H9 (cell line): ENCODE results near the gene FLNA. TPM values are rescaled to one million over a fixed set of nuclear protein-coding genes. Genes with fewer than 3 reads are reported as not detected.

Source experiments
- DNase-seq: peaks from one replicate; pipeline ENCODE4 v3.0.0-alpha.2; 2017
- H2AFZ ChIP-seq: one replicate; pipeline ENCODE4 v1.6.1; 2013; ENCODE audit warnings: mild to moderate bottlenecking, low read length, control low read depth, moderate library complexity
- H2AK5ac ChIP-seq: 2 replicates; pipeline ENCODE4 v1.6.1; 2013; ENCODE audit warnings: low read length, control low read depth, mixed read lengths; ENCODE audit not compliant: insufficient read length
- H2BK120ac ChIP-seq: one replicate; pipeline ENCODE4 v1.6.1; 2013; ENCODE audit warnings: low read depth, mild to moderate bottlenecking, low read length, control low read depth, inconsistent platforms; ENCODE audit not compliant: poor library complexity, severe bottlenecking
- H2BK12ac ChIP-seq: 2 replicates; pipeline ENCODE4 v1.6.1; 2013; ENCODE audit warnings: low read length, control low read depth, mixed read lengths, low read depth; ENCODE audit not compliant: insufficient read length
- H2BK15ac ChIP-seq: 2 replicates; pipeline ENCODE4 v1.6.1; 2013; ENCODE audit warnings: low read depth, low read length, control low read depth
- H2BK20ac ChIP-seq: one replicate; pipeline ENCODE4 v1.6.1; 2013; ENCODE audit warnings: low read depth, mild to moderate bottlenecking, low read length, control low read depth, inconsistent platforms; ENCODE audit not compliant: poor library complexity, severe bottlenecking
- H2BK5ac ChIP-seq: 2 replicates; pipeline ENCODE4 v1.6.1; 2013; ENCODE audit warnings: low read length, control low read depth, mixed read lengths; ENCODE audit not compliant: insufficient read length
- H3K14ac ChIP-seq: 2 replicates; pipeline ENCODE4 v1.6.1; 2013; ENCODE audit warnings: low read length, control low read depth; ENCODE audit not compliant: insufficient read depth
- H3K18ac ChIP-seq: 2 replicates; pipeline ENCODE4 v1.6.1; 2013; ENCODE audit warnings: low read depth, mild to moderate bottlenecking, mixed read lengths, low read length, control low read depth; ENCODE audit not compliant: insufficient read length
- H3K23ac ChIP-seq: 2 replicates; pipeline ENCODE4 v1.6.1; 2013; ENCODE audit warnings: low read length, control low read depth, mixed read lengths, low read depth; ENCODE audit not compliant: insufficient read length
- H3K23me2 ChIP-seq: 2 replicates; pipeline ENCODE4 v1.6.1; 2013; ENCODE audit warnings: low read depth, mild to moderate bottlenecking, mixed read lengths, low read length, control low read depth; ENCODE audit not compliant: insufficient read length, poor library complexity, severe bottlenecking
- H3K27ac ChIP-seq: 2 replicates; pipeline ENCODE4 v1.5.1; 2013; ENCODE audit warnings: low read length, control low read depth, mixed read lengths, low read depth; ENCODE audit not compliant: insufficient read length
- H3K27me3 ChIP-seq: 2 replicates; pipeline ENCODE4 v1.6.1; 2013; ENCODE audit warnings: low read length, control low read depth, inconsistent platforms; ENCODE audit not compliant: insufficient read depth
- H3K4ac ChIP-seq: 2 replicates; pipeline ENCODE4 v1.6.1; 2013; ENCODE audit warnings: low read depth, mild to moderate bottlenecking, control low read depth, inconsistent platforms, low read length, moderate library complexity
- H3K4me1 ChIP-seq: 2 replicates; pipeline ENCODE4 v1.6.1; 2013; ENCODE audit warnings: low read length, control low read depth, inconsistent platforms; ENCODE audit not compliant: insufficient read depth
- H3K4me2 ChIP-seq: 2 replicates; pipeline ENCODE4 v1.6.1; 2013; ENCODE audit warnings: low read length, control low read depth, mixed read lengths; ENCODE audit not compliant: insufficient read length, insufficient read depth
- H3K56ac ChIP-seq: 2 replicates; pipeline ENCODE4 v1.6.1; 2013; ENCODE audit warnings: low read depth, mild to moderate bottlenecking, mixed read lengths, low read length, control low read depth; ENCODE audit not compliant: insufficient read length
- H3K79me1 ChIP-seq: 2 replicates; pipeline ENCODE4 v1.6.1; 2013; ENCODE audit warnings: low read depth, mild to moderate bottlenecking, moderate library complexity, low read length, control low read depth, inconsistent platforms; ENCODE audit not compliant: insufficient read depth, poor library complexity, severe bottlenecking
- H3K79me2 ChIP-seq: 2 replicates; pipeline ENCODE4 v1.6.1; 2013; ENCODE audit warnings: low read length, control low read depth, inconsistent platforms; ENCODE audit not compliant: insufficient read depth
- H3K9ac ChIP-seq: 2 replicates; pipeline ENCODE4 v1.6.1; 2013; ENCODE audit warnings: low read length, control low read depth, mixed read lengths; ENCODE audit not compliant: insufficient read length; ENCODE audit errors: extremely low read depth
- H3K9me3 ChIP-seq: one replicate; pipeline ENCODE4 v1.6.1; 2013; ENCODE audit warnings: low read depth, low read length, inconsistent platforms; ENCODE audit not compliant: control insufficient read depth
- H3T11ph ChIP-seq: one replicate; pipeline ENCODE4 v1.6.1; 2013; ENCODE audit warnings: mild to moderate bottlenecking, low read length, control low read depth, inconsistent platforms
- H4K20me1 ChIP-seq: one replicate; pipeline ENCODE4 v1.6.1; 2013; ENCODE audit not compliant: control insufficient read depth, insufficient read length, insufficient read depth
- H4K5ac ChIP-seq: 2 replicates; pipeline ENCODE4 v1.6.1; 2013; ENCODE audit warnings: low read depth, mild to moderate bottlenecking, mixed read lengths, low read length, control low read depth; ENCODE audit not compliant: insufficient read length
- H4K8ac ChIP-seq: replicated peaks from 2 replicates; pipeline ENCODE4 v1.6.1; 2013; ENCODE audit warnings: low read length, control low read depth, mixed read lengths, low read depth; ENCODE audit not compliant: insufficient read length
- H4K91ac ChIP-seq: 2 replicates; pipeline ENCODE4 v1.6.1; 2013; ENCODE audit warnings: low read depth, mild to moderate bottlenecking, moderate library complexity, mixed read lengths, low read length, control low read depth; ENCODE audit not compliant: insufficient read length
- H3K27ac Mint-ChIP-seq, 3 experiments: 2 replicates in 2 of 3; 3 replicates in 1 of 3; pipeline ENCODE4 v1.8.0; 2020 to 2021; ENCODE audit warnings: mixed read lengths in 3 of 3, mild to moderate bottlenecking in 1 of 3, moderate library complexity in 1 of 3
- H3K27me3 Mint-ChIP-seq: 2 replicates; pipeline ENCODE4 v1.8.0; 2021; ENCODE audit warnings: low read depth, mild to moderate bottlenecking, moderate library complexity, mixed read lengths
- H3K36me3 Mint-ChIP-seq, 3 experiments: 2 replicates in 2 of 3; 3 replicates in 1 of 3; pipeline ENCODE4 v1.8.0; 2020 to 2021; ENCODE audit warnings: low read depth in 3 of 3, mixed read lengths in 3 of 3; ENCODE audit not compliant: insufficient read depth in 1 of 3
- H3K4me1 Mint-ChIP-seq, 2 experiments: 2 replicates each; pipeline ENCODE4 v1.8.0; 2020; ENCODE audit warnings: mixed read lengths in 2 of 2
- H3K4me3 Mint-ChIP-seq, 2 experiments: 2 replicates in 1 of 2; 3 replicates in 1 of 2; pipeline ENCODE4 v1.8.0; 2020 to 2021; ENCODE audit warnings: mild to moderate bottlenecking in 2 of 2, mixed read lengths in 2 of 2, moderate library complexity in 1 of 2
- H3K9me3 Mint-ChIP-seq, 2 experiments: 2 replicates in 1 of 2; 3 replicates in 1 of 2; pipeline ENCODE4 v1.8.0; 2020; ENCODE audit warnings: mild to moderate bottlenecking in 2 of 2, mixed read lengths in 2 of 2, moderate library complexity in 1 of 2
- WGBS: extraction: QIAGEN DNeasy Blood & Tissue Kit; methylation state at CpG from one replicate; pipeline ENCODE4 v1.1.7; 2013; ENCODE audit warnings: missing lambda C conversion rate, low lambda C conversion rate, mixed read lengths; ENCODE audit not compliant: insufficient read length; ENCODE audit errors: extremely low coverage; 5-methylcytosine and 5-hydroxymethylcytosine counted together
- total RNA-seq: library from RNA; stranded (reverse); gene quantifications from 2 replicates; pipeline ENCODE4 v1.2.1, GENCODE V29; 2021
- TF ChIP-seq, protein P1 (sequence below): fragments of 200-600 bp; sonication (generic); conservative IDR thresholded peaks from 3 replicates; pipeline ENCODE4 v1.8.0; 2021; ENCODE audit warnings: antibody characterized with exemption, mild to moderate bottlenecking

The FLNA gene
- total RNA-seq, 1 experiment from 2014 or later: 957 TPM

DNA sequence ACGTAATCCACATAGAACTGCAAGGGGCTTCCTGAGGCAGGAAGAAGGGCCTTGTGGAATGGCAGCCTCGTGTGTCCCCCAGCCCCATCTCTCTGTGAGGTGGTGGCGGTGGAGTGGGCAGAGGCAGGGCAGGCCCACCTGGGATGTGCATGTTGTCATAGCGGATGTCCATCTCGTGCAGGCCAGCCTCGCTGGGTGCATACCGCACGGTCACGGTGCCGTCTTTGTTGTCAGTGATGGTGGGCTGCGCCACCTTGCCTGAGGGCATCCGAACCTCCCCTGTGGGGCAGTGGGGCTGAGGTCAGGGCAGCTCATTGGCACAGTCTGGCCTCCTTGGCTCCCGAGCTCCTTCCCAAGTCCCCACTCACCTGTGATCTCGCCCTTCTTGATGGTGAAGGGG, 20.4 kb downstream of the FLNA start:
- H3K4me3 Mint-ChIP-seq: no peak overlapping the region
- Histone ChIP-seq H2BK120ac (no peak overlapping the region), H2BK12ac (no peak overlapping the region), H3K23ac (no peak overlapping the region), H3K9me3 (peaks cover 28% of the 10 kb centered on the region), H3K9ac (no peak overlapping the region), H3K4me2 (no peak overlapping the region), H3K4ac (no peak overlapping the region), H2BK20ac (no peak overlapping the region), H3K4me1 (no peaks in the 10 kb centered on the region), H2AK5ac (no peak overlapping the region), H3K79me2 (no peaks in the 10 kb centered on the region), H3K79me1 (no peaks in the 10 kb centered on the region), H2BK5ac (no peak overlapping the region), H2BK15ac (no peak overlapping the region), H3K56ac (no peak overlapping the region), H3T11ph (no peak overlapping the region), H3K14ac (no peak overlapping the region), H3K18ac (no peak overlapping the region), H3K23me2 (no peaks in the 10 kb centered on the region), H3K27me3 (no peaks in the 10 kb centered on the region), H3K27ac (no peak overlapping the region), H4K8ac (no peak overlapping the region), H4K20me1 (peaks cover 3% of the 10 kb centered on the region), H4K5ac (no peak overlapping the region), H2AFZ (no peak overlapping the region), H4K91ac (no peak overlapping the region)
- peaks cover 49 to 58% of the 10 kb centered on the region in 2 experiments for H3K9me3 Mint-ChIP-seq
- WGBS: no CpG with 5 or more reads among the region's 14 CpGs
- no peaks in the 10 kb centered on the region for H3K4me1 Mint-ChIP-seq
- TF ChIP-seq, protein P1, sequence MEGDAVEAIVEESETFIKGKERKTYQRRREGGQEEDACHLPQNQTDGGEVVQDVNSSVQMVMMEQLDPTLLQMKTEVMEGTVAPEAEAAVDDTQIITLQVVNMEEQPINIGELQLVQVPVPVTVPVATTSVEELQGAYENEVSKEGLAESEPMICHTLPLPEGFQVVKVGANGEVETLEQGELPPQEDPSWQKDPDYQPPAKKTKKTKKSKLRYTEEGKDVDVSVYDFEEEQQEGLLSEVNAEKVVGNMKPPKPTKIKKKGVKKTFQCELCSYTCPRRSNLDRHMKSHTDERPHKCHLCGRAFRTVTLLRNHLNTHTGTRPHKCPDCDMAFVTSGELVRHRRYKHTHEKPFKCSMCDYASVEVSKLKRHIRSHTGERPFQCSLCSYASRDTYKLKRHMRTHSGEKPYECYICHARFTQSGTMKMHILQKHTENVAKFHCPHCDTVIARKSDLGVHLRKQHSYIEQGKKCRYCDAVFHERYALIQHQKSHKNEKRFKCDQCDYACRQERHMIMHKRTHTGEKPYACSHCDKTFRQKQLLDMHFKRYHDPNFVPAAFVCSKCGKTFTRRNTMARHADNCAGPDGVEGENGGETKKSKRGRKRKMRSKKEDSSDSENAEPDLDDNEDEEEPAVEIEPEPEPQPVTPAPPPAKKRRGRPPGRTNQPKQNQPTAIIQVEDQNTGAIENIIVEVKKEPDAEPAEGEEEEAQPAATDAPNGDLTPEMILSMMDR: no peak
- H3K27ac Mint-ChIP-seq: no peak overlapping the region
- peaks cover 2% of the 10 kb centered on the region for H3K27me3 Mint-ChIP-seq
- DNase-seq: no peak
- H3K36me3 Mint-ChIP-seq: peaks cover 39 to 87% (median 75%) of the 10 kb centered on the region in 3 experiments
